Ramos (cell line): ENCODE measurements around the gene COG5.

Experiments used
- in situ Hi-C: fragments of 300-500 bp; cut with MboI; formaldehyde crosslinking; loops from one replicate; pipeline ENCODE4 v1.14.3; 2022; ENCODE audit warnings: low sequenced_read_pairs; ENCODE audit not compliant: unreplicated experiment

The COG5 gene

GRCh38 chr7:107563775-107564552 is at the start of gene COG5, which contains the start of gene DUS4L:
TSS of gene COG5 (minus strand) at chr7:107563920. CDS start at chr7:107563896, 24 bp downstream.
TSS of gene DUS4L (plus strand) at chr7:107563971. CDS start at chr7:107567071, 3,100 bp downstream.
- in situ Hi-C loops: no loop called here

- in situ Hi-C loops: no loop called here
These were observed 49.7 kb upstream of the COG5 start for GRCh38 chr7:107613439-107613838.

- in situ Hi-C loops: no loop called here
These were observed 46.6 kb upstream of the COG5 start for GRCh38 chr7:107610323-107610722.

GRCh38 chr7:107609811-107610261 is 46.1 kb upstream of the COG5 start:
- in situ Hi-C loops: no loop called here

- in situ Hi-C loops: no loop called here
These were observed 42.6 kb upstream of the COG5 start for GRCh38 chr7:107606303-107606702.

GRCh38 chr7:107605218-107605815 is 41.6 kb upstream of the COG5 start:
- in situ Hi-C loops: no loop called here

GRCh38 chr7:107600816-107601215 is 37.1 kb upstream of the COG5 start:
- in situ Hi-C loops: no loop called here

- in situ Hi-C loops: no loop called here
These were observed 35.5 kb upstream of the COG5 start for GRCh38 chr7:107599262-107599661.

GRCh38 chr7:107597953-107598352 is 34.2 kb upstream of the COG5 start:
- in situ Hi-C loops: no loop called here

- in situ Hi-C loops: no loop called here
These were observed 33.8 kb upstream of the COG5 start for GRCh38 chr7:107597582-107597916.

GRCh38 chr7:107596881-107597581 is 33.3 kb upstream of the COG5 start:
- in situ Hi-C loops: no loop called here

GRCh38 chr7:107594961-107595737 is 31.4 kb upstream of the COG5 start:
- in situ Hi-C loops: no loop called here

GRCh38 chr7:107593025-107593410 is 29.3 kb upstream of the COG5 start:
- in situ Hi-C loops: no loop called here

- in situ Hi-C loops: no loop called here
These were observed 28.8 kb upstream of the COG5 start for GRCh38 chr7:107592361-107593024.

GRCh38 chr7:107591421-107591820 is 27.7 kb upstream of the COG5 start:
- in situ Hi-C loops: no loop called here

- in situ Hi-C loops: no loop called here
These were observed 24.9 kb upstream of the COG5 start for GRCh38 chr7:107588529-107589130.

GRCh38 chr7:107584716-107585115 is 21.0 kb upstream of the COG5 start:
- in situ Hi-C loops: no loop called here

GRCh38 chr7:107582875-107583274 is 19.2 kb upstream of the COG5 start:
- in situ Hi-C loops: no loop called here

- in situ Hi-C loops: no loop called here
These were observed 17.8 kb upstream of the COG5 start for GRCh38 chr7:107581387-107582013.
